ENCODE results near the gene MYRIP.

MYRIP gene

DNA sequence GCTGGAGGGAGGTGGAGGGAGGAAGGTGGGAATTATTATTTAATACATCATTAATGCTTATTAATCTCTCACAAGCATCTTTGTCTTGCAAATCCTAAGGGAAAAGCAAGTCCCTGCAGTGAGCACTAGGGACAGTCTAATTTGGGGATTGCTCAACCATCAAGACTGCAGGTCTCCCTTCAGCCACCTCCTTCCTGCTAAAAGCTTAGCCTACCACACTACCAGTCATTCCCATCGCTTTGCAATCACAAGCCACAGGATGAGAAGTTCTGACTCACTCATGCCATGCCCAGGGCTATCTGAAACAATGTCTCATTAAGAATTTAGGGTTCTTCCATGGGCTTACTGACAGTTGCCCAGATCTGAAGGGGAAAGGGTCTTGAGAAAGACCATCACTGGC lies 449.1 kb downstream of the MYRIP start:
- H3K27ac ChIP-seq, result no peak overlapping the region
- H3K4me1 ChIP-seq (ENCODE audit: control insufficient read depth in 1 of 2, insufficient read depth in 1 of 2, low read depth in 1 of 2, low read length in 1 of 2), result no peaks in the 10 kb centered on the region
- no peak for TF ChIP-seq CTCF (IDR thresholded peaks at IDR 0.05)
- no peaks in the 10 kb centered on the region for H3K27me3 ChIP-seq
- H3K36me3 ChIP-seq, result no peaks in the 10 kb centered on the region
- no peak overlapping the region for H3K4me3 ChIP-seq (ENCODE audit: low read depth in 1 of 2, low read length in 1 of 2)
- no peaks in the 10 kb centered on the region for H3K9me3 ChIP-seq

- TF ChIP-seq CTCF (IDR thresholded peaks at IDR 0.05), result no peak
These were observed 452.9 kb downstream of the MYRIP start for GRCh38 chr3:40262331-40262730.

DNA sequence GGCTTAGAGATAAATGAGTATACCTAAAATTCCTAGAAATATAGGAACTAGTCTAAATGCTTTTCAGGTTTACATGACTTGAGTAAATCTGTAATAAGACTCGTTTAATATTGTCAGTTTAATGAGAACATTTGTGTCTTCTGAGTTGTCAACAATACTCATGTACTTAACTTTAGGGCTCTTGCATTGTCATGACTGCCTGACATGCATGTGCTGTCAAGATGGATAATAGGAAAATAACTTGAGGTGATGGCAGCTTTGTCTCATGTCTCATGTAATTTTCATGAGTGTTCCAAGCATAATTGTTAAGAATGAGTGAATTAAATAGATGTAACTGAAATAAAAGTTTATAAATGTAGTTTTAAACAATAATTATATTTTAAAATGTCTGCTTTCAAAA lies 455.0 kb downstream of the MYRIP start:
- H3K4me1 ChIP-seq (ENCODE audit: control insufficient read depth in 1 of 2, insufficient read depth in 1 of 2, low read depth in 1 of 2, low read length in 1 of 2), result no peaks in the 10 kb centered on the region
- no peaks in the 10 kb centered on the region for H3K36me3 ChIP-seq
- H3K9me3 ChIP-seq, result no peaks in the 10 kb centered on the region
- H3K27me3 ChIP-seq, result no peaks in the 10 kb centered on the region
- no peak overlapping the region for H3K4me3 ChIP-seq (ENCODE audit: low read depth in 1 of 2, low read length in 1 of 2)
- H3K27ac ChIP-seq, result no peak overlapping the region
- no peak for TF ChIP-seq CTCF (IDR thresholded peaks at IDR 0.05)

More at GRCh38 chr3:40262331-40262730, 452.9 kb downstream of the MYRIP start:
- H3K4me1 ChIP-seq (ENCODE audit: control insufficient read depth in 1 of 2, insufficient read depth in 1 of 2, low read depth in 1 of 2, low read length in 1 of 2), result no peaks in the 10 kb centered on the region
- no peak overlapping the region for H3K4me3 ChIP-seq (ENCODE audit: low read depth in 1 of 2, low read length in 1 of 2)
- no peaks in the 10 kb centered on the region for H3K9me3 ChIP-seq
- H3K36me3 ChIP-seq, result no peaks in the 10 kb centered on the region
- H3K27me3 ChIP-seq, result no peaks in the 10 kb centered on the region
- H3K27ac ChIP-seq, result no peak overlapping the region

DNA sequence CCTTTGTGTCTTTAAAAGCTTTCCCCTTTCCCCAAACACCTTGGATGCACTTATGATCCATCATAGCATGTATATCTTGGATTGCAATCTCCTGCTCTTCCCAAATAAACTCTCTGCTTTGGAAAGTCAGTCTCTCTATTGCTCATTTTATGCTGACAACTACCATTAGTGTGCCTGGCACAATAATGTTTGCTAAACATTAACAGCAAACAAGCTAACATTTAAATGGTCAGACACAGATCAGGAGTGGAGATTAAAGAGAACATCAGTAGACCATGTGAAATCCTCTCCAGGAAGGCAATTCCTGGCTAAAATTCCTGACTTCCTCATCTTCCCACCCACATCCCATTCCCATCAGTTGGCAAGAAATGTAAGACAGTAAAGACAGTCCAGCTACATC lies 455.8 kb downstream of the MYRIP start:
- Histone ChIP-seq H3K27ac (no peak overlapping the region), H3K4me3 (ENCODE audit: low read depth in 1 of 2, low read length in 1 of 2) (no peak overlapping the region), H3K4me1 (ENCODE audit: control insufficient read depth in 1 of 2, insufficient read depth in 1 of 2, low read depth in 1 of 2, low read length in 1 of 2) (no peaks in the 10 kb centered on the region), H3K27me3 (no peaks in the 10 kb centered on the region), H3K36me3 (no peaks in the 10 kb centered on the region), H3K9me3 (no peaks in the 10 kb centered on the region)
- no peak for TF ChIP-seq CTCF (IDR thresholded peaks at IDR 0.05)

DNA sequence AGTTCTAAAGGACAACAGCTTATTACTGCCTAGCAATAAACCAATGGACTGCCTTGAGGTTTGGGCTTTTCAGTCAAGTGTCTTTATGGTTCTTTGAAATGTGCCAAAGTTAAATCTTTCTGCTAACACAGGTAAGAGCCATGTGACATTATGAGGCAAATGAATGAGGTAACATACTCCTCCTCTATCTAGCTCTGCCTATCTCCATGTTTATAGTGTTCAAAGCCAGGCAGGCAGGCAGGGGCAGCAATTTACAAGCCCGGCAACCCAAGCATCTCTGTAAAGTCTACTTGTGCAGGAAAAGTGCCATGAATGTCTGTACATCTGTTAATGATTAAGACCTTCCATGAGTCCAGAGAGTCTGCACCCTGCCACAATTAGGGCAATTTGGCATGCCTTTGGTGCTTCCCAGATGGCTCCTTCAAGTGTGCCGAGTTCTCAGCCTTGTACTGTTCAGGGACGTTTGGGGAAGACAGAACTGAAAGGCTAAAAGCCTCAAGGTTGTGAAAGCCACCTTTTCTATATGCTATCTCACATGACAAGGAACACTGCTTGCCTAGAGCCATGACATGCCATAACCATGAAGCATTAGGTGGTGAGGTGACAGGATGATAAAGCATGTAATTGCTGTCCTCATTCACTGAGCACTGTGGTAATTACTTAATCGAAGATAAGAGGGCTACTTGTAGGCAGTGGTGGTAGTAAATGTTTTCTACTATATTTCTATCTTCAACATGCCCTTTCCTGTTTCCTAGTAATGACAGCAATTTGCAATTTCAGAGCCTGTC lies 458.7 kb downstream of the MYRIP start:
- Histone ChIP-seq H3K36me3 (no peaks in the 10 kb centered on the region), H3K4me3 (ENCODE audit: low read depth in 1 of 2, low read length in 1 of 2) (no peak overlapping the region)
- no peak for TF ChIP-seq CTCF (IDR thresholded peaks at IDR 0.05)

More for the DNA sequence above, 458.7 kb downstream of the MYRIP start:
- no peaks in the 10 kb centered on the region for H3K27me3 ChIP-seq
- no peak overlapping the region for H3K27ac ChIP-seq
- no peaks in the 10 kb centered on the region for H3K4me1 ChIP-seq (ENCODE audit: control insufficient read depth in 1 of 2, insufficient read depth in 1 of 2, low read depth in 1 of 2, low read length in 1 of 2)
- H3K9me3 ChIP-seq, result no peaks in the 10 kb centered on the region
